Measurements from ENCODE around the gene PCDHA9.

- TF ChIP-seq CTCF (IDR thresholded peaks at IDR 0.05) (no peak), POLR2A (IDR thresholded peaks at IDR 0.05) (no peak)
These were observed 6.9 kb upstream of the PCDHA9 start, which contains the start of gene PCDHA8 for GRCh38 chr5:140840978-140841962.
